Keratinocyte (primary cell): ENCODE measurements around the gene TCN1. TPM values are rescaled to one million over a fixed set of nuclear protein-coding genes. Genes with fewer than 3 reads are reported as not detected.
"Not testable (repeated sequence)": the region's sequence is repeated elsewhere in the genome, so short reads cannot be mapped to it uniquely, and the experiment has no call there.

Source experiments
- DNase-seq: peaks from one replicate; pipeline ENCODE4 v3.0.0-alpha.2; 2011; ENCODE audit warnings: low read depth, missing footprints, low spot score
- FAIRE-seq: peaks from 2 replicates; lab custom pipeline; 2011; peaks lifted over from hg19 to GRCh38; lab: Jason Lieb, UNC
- H2AFZ ChIP-seq: 2 replicates; pipeline ENCODE4 v1.6.0; 2012; ENCODE audit warnings: low read length, control low read depth, inconsistent platforms; ENCODE audit not compliant: control insufficient read depth
- H3K27ac ChIP-seq: 2 replicates; pipeline ENCODE4 v1.5.1; 2011; ENCODE audit warnings: low read length; ENCODE audit not compliant: control insufficient read depth, insufficient read depth
- H3K27me3 ChIP-seq: 3 replicates; pipeline ENCODE4 v1.6.0; 2011; ENCODE audit warnings: low read length; ENCODE audit not compliant: control insufficient read depth, insufficient read depth; ENCODE audit errors: extremely low read depth
- H3K36me3 ChIP-seq, 2 experiments: 2 replicates in 1 of 2; 3 replicates in 1 of 2; pipeline ENCODE4 v1.5.1; 2011; ENCODE audit warnings: low read length in 2 of 2, mild to moderate bottlenecking in 1 of 2; ENCODE audit not compliant: control insufficient read depth in 2 of 2, insufficient read depth in 2 of 2; ENCODE audit errors: extremely low read depth in 1 of 2
- H3K4me1 ChIP-seq: 3 replicates; pipeline ENCODE4 v1.5.1; 2011; ENCODE audit warnings: low read length; ENCODE audit not compliant: control insufficient read depth, insufficient read depth; ENCODE audit errors: extremely low read depth
- H3K4me2 ChIP-seq: 3 replicates; pipeline ENCODE4 v1.6.0; 2011; ENCODE audit warnings: low read depth, low read length; ENCODE audit not compliant: control insufficient read depth, insufficient read depth; ENCODE audit errors: extremely low read depth
- H3K4me3 ChIP-seq, 3 experiments: fragments of 200-600 bp in 1 of 3; sonication (generic) in 1 of 3; 2 replicates in 2 of 3; 3 replicates in 1 of 3; pipeline ENCODE4 v1.5.1; 2011 to 2016; ENCODE audit warnings: low read length in 3 of 3, mild to moderate bottlenecking in 3 of 3, control low read depth in 2 of 3, inconsistent platforms in 1 of 3, low read depth in 1 of 3, mixed read lengths in 1 of 3, mixed run types in 1 of 3, moderate library complexity in 1 of 3; ENCODE audit not compliant: control insufficient read depth in 2 of 3, insufficient read depth in 2 of 3; ENCODE audit errors: extremely low read depth in 1 of 3
- H3K79me2 ChIP-seq: 2 replicates; pipeline ENCODE4 v1.6.0; 2012; ENCODE audit warnings: low read length; ENCODE audit not compliant: control insufficient read depth, insufficient read depth
- H3K9ac ChIP-seq: 3 replicates; pipeline ENCODE4 v1.6.0; 2011; ENCODE audit warnings: low read length; ENCODE audit not compliant: control insufficient read depth, insufficient read depth; ENCODE audit errors: extremely low read depth
- H3K9me1 ChIP-seq: 3 replicates; pipeline ENCODE4 v1.6.0; 2011; ENCODE audit warnings: low read length; ENCODE audit not compliant: control insufficient read depth, insufficient read depth; ENCODE audit errors: extremely low read depth
- H3K9me3 ChIP-seq: 2 replicates; pipeline ENCODE4 v1.5.1; 2012; ENCODE audit warnings: low read depth, low read length; ENCODE audit not compliant: control insufficient read depth
- H4K20me1 ChIP-seq: 3 replicates; pipeline ENCODE4 v1.6.0; 2011; ENCODE audit warnings: low read length; ENCODE audit not compliant: control insufficient read depth, insufficient read depth; ENCODE audit errors: extremely low read depth
- CTCF ChIP-seq, 3 experiments: IDR thresholded peaks in 1 of 3; conservative IDR thresholded peaks in 1 of 3; optimal IDR thresholded peaks in 1 of 3; 2 replicates in 2 of 3; 3 replicates in 1 of 3; pipeline versions ENCODE3 to v1.5.1; 2011; ENCODE audit warnings: low read length in 3 of 3, mild to moderate bottlenecking in 3 of 3, moderate library complexity in 2 of 3, control low read depth in 1 of 3, inconsistent platforms in 1 of 3; ENCODE audit not compliant: insufficient read depth in 2 of 3; ENCODE audit errors: extremely low read depth in 1 of 3
- EZH2 ChIP-seq: IDR thresholded peaks from one replicate; pipeline ENCODE4 v1.6.1; 2012; ENCODE audit warnings: inconsistent platforms, mild to moderate bottlenecking, low read length, moderate library complexity
- dilution Hi-C: fragments of 300-500 bp; cut with MboI; formaldehyde crosslinking; loops from one replicate; pipeline ENCODE4 v1.7.0; 2020; ENCODE audit warnings: low sequenced_read_pairs; ENCODE audit not compliant: extremely low pct_ligation_motif_present
- polyA plus RNA-seq, 5 experiments: library from polyadenylated mRNA; depleted of rRNA in 3 of 5; stranded (reverse) in 3 of 5; stranded (forward) in 1 of 5; unstranded in 1 of 5; fragments of >200 nt; gene quantifications; 1 replicate in 1 of 5; 2 replicates in 3 of 5; 3 replicates in 1 of 5; pipeline versions ENCODE4 v1.2.1 to v1.2.3, GENCODE V29; 2011 to 2012; ENCODE audit warnings: missing spikeins in 2 of 5, low read depth in 1 of 5, low replicate concordance in 1 of 5

Gene TCN1
- polyA plus RNA-seq, 1 donor (not counting 4 experiments of a cell fraction or from before 2014, with no cell fraction given), result 3.7 TPM

GRCh38 chr11:59891781-59892181, 25.5 kb upstream of the TCN1 start:
- Histone ChIP-seq H3K4me1 (peaks cover 9% of the 10 kb centered on the region), H3K9me1 (no peaks in the 10 kb centered on the region), H4K20me1 (no peaks in the 10 kb centered on the region), H3K27me3 (no peaks in the 10 kb centered on the region), H3K4me2 (no peak overlapping the region), H3K27ac (no peak overlapping the region), H3K36me3 (no peaks in the 10 kb centered on the region), H2AFZ (no peak overlapping the region), H3K9ac (no peak overlapping the region), H3K4me3 (no peak overlapping the region), H3K9me3 (no peaks in the 10 kb centered on the region), H3K79me2 (no peaks in the 10 kb centered on the region)
- no peak for FAIRE-seq
- TF ChIP-seq EZH2 (no peak), CTCF (optimal IDR thresholded peaks at IDR 0.05 in 1 of 3, IDR thresholded peaks at IDR 0.05 in 1 of 3, conservative IDR thresholded peaks at IDR 0.05 in 1 of 3; ENCODE audit: extremely low read depth in 1 of 3, insufficient read depth in 2 of 3, low read length in 3 of 3) (no peak)
- dilution Hi-C loops, result no loop called here
- no peak for DNase-seq

GRCh38 chr11:59887156-59887555, 20.9 kb upstream of the TCN1 start:
- H3K4me2 ChIP-seq, H3K4me1 ChIP-seq, H3K4me3 ChIP-seq, H3K27me3 ChIP-seq, H3K9me1 ChIP-seq, H3K9ac ChIP-seq, H2AFZ ChIP-seq, H3K79me2 ChIP-seq, H3K27ac ChIP-seq, DNase-seq, dilution Hi-C loops, H3K9me3 ChIP-seq, H3K36me3 ChIP-seq, FAIRE-seq, H4K20me1 ChIP-seq: not testable (repeated sequence)

GRCh38 chr11:59883597-59883996, 17.3 kb upstream of the TCN1 start:
- Histone ChIP-seq H3K9me1 (no peaks in the 10 kb centered on the region), H2AFZ (no peak overlapping the region), H3K27ac (no peak overlapping the region), H3K27me3 (no peaks in the 10 kb centered on the region), H3K79me2 (no peaks in the 10 kb centered on the region), H3K36me3 (no peaks in the 10 kb centered on the region), H3K4me3 (no peak overlapping the region), H3K9me3 (no peaks in the 10 kb centered on the region), H3K4me2 (no peak overlapping the region), H3K9ac (no peak overlapping the region), H3K4me1 (no peaks in the 10 kb centered on the region), H4K20me1 (no peaks in the 10 kb centered on the region)
- DNase-seq, result no peak
- dilution Hi-C loops, result no loop called here
- TF ChIP-seq EZH2, result no peak
- no peak for TF ChIP-seq CTCF (optimal IDR thresholded peaks at IDR 0.05 in 1 of 3, IDR thresholded peaks at IDR 0.05 in 1 of 3, conservative IDR thresholded peaks at IDR 0.05 in 1 of 3; ENCODE audit: extremely low read depth in 1 of 3, insufficient read depth in 2 of 3, low read length in 3 of 3)
- no peak for FAIRE-seq
